SK-N-MC (cell line): ENCODE measurements around the gene OTUB2.

Experiments
- EZH2 ChIP-seq: fragments of 200-600 bp; sonication (generic); IDR thresholded peaks from one replicate; pipeline ENCODE4 v1.6.1; 2017; ENCODE audit warnings: antibody characterized with exemption
- POLR2AphosphoS5 ChIP-seq: IDR thresholded peaks from 2 replicates; pipeline ENCODE4 v1.6.1; 2012; ENCODE audit warnings: mild to moderate bottlenecking, low read depth, low read length, borderline replicate concordance

DNA sequence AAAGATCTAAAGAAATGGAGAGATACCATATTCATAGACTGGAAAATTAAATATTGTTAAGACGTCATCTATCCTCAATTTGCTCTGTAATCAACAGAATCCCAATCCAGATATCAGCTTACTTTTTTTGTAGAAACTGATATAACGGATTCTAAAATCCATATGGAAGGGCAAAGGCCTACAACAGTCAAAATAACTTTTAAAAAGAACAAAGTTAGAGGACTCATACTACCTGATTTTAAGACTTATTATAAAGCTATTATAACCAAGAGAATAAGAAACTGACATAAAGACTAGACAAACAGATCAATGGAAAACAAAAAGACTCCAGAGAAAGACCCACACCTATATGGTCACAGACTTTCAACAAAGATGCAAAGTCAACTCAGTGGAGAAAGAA lies 48.9 kb downstream of the OTUB2 start:
- TF ChIP-seq POLR2AphosphoS5 (no peak), EZH2 (no peak)
